Hepatocyte (in vitro differentiated cells): ENCODE data around the gene RAB18. TPM values are rescaled to one million over a fixed set of nuclear protein-coding genes. Genes with fewer than 3 reads are reported as not detected.

Experiments
- DNase-seq: peaks from one replicate; pipeline ENCODE4 v3.0.0-alpha.2; 2016; ENCODE audit warnings: low spot score
- H2AFZ ChIP-seq: fragments of 200-600 bp; sonication (generic); 2 replicates; pipeline ENCODE4 v1.6.0; 2016; ENCODE audit warnings: antibody characterized with exemption, mild to moderate bottlenecking
- H3K27ac ChIP-seq: fragments of 200-600 bp; sonication (generic); 2 replicates; pipeline ENCODE4 v1.5.1; 2016; ENCODE audit warnings: mild to moderate bottlenecking
- H3K27me3 ChIP-seq: fragments of 200-600 bp; sonication (generic); 2 replicates; pipeline ENCODE4 v1.6.1; 2016
- H3K36me3 ChIP-seq: fragments of 200-600 bp; sonication (generic); replicated peaks from 2 replicates; pipeline ENCODE4 v1.5.1; 2016; ENCODE audit warnings: low read depth; ENCODE audit not compliant: insufficient read depth
- H3K4me1 ChIP-seq: fragments of 200-600 bp; sonication (generic); 2 replicates; pipeline ENCODE4 v1.5.1; 2016; ENCODE audit warnings: mild to moderate bottlenecking, moderate library complexity; ENCODE audit not compliant: insufficient read depth
- H3K4me2 ChIP-seq: fragments of 200-600 bp; sonication (generic); 2 replicates; pipeline ENCODE4 v1.6.0; 2016
- H3K4me3 ChIP-seq: fragments of 200-600 bp; sonication (generic); 2 replicates; pipeline ENCODE4 v1.5.1; 2016; ENCODE audit warnings: mild to moderate bottlenecking
- H3K79me2 ChIP-seq: fragments of 200-600 bp; sonication (generic); 2 replicates; pipeline ENCODE4 v1.6.0; 2017; ENCODE audit warnings: mild to moderate bottlenecking
- H3K9me2 ChIP-seq: fragments of 200-600 bp; sonication (generic); replicated peaks from 2 replicates; pipeline ENCODE4 v1.6.0; 2017; ENCODE audit warnings: mild to moderate bottlenecking; ENCODE audit not compliant: insufficient read depth
- H3K9me3 ChIP-seq: fragments of 200-600 bp; sonication (generic); 2 replicates; pipeline ENCODE4 v1.5.1; 2016; ENCODE audit warnings: low read depth, mild to moderate bottlenecking
- H4K20me1 ChIP-seq: fragments of 200-600 bp; sonication (generic); 2 replicates; pipeline ENCODE4 v1.6.0; 2016; ENCODE audit warnings: mild to moderate bottlenecking; ENCODE audit not compliant: insufficient read depth, poor library complexity, severe bottlenecking
- EZH2 ChIP-seq: fragments of 200-600 bp; sonication (generic); IDR thresholded peaks from 2 replicates; pipeline ENCODE4 v1.6.1; 2016; ENCODE audit warnings: antibody characterized with exemption, mild to moderate bottlenecking, borderline replicate concordance
- EZH2phosphoT487 ChIP-seq: fragments of 200-600 bp; sonication (generic); IDR thresholded peaks from one replicate; pipeline ENCODE4 v1.6.1; 2018; ENCODE audit warnings: antibody characterized with exemption, mild to moderate bottlenecking, low read depth, moderate library complexity; ENCODE audit not compliant: unreplicated experiment, severe bottlenecking
- WGBS: methylation state at CpG from one replicate; pipeline ENCODE4 v1.1.6; 2016; ENCODE audit warnings: low lambda C conversion rate; ENCODE audit errors: missing lambda C conversion rate; 5-methylcytosine and 5-hydroxymethylcytosine counted together
- polyA plus RNA-seq: library from polyadenylated mRNA; unstranded; fragments of >200 nt; fragmentation: Nextera tagmentation; extraction: Ambion mirVana; gene quantifications from 2 replicates; pipeline ENCODE4 v1.2.1, GENCODE V29; 2016
- total RNA-seq: library from RNA; depleted of rRNA; stranded (reverse); fragments of >200 nt; gene quantifications from 2 replicates; pipeline ENCODE4 v1.2.3, GENCODE V29; 2014
- TF ChIP-seq, protein P1 (sequence below): fragments of 200-600 bp; sonication (generic); IDR thresholded peaks from 2 replicates; pipeline ENCODE4 v1.5.1; 2016; ENCODE audit warnings: antibody characterized with exemption, mild to moderate bottlenecking; ENCODE audit not compliant: poor library complexity

RAB18 gene
- total and polyA plus RNA-seq, 2 experiments from 2014 or later: 88.5 to 132 TPM

DNA sequence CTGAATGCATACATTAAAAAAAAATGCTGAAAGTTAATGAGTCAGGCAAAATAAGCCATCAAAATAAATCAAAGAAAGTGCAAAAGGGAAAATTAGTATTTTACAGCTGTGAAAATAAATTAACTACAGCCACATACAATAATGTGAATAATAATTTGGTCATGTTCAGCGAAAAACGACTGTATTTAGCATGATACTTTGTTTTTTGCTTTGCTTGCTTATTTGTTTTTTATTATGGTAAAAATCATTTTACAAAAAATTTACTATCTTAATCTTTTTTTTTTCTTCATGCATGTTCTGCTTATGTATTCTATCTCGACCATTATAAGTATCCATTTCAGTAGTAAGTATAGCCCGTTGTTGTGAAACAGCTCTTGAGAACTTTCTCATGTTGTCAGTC lies 77.1 kb downstream of the RAB18 start:
- H4K20me1 ChIP-seq: no peaks in the 10 kb centered on the region
- H3K36me3 ChIP-seq: no peaks in the 10 kb centered on the region
- no peak overlapping the region for H3K4me2 ChIP-seq
- no peaks in the 10 kb centered on the region for H3K9me2 ChIP-seq
- H3K79me2 ChIP-seq: no peaks in the 10 kb centered on the region
- DNase-seq: no peak
- TF ChIP-seq EZH2: no peak
- TF ChIP-seq, protein P1, sequence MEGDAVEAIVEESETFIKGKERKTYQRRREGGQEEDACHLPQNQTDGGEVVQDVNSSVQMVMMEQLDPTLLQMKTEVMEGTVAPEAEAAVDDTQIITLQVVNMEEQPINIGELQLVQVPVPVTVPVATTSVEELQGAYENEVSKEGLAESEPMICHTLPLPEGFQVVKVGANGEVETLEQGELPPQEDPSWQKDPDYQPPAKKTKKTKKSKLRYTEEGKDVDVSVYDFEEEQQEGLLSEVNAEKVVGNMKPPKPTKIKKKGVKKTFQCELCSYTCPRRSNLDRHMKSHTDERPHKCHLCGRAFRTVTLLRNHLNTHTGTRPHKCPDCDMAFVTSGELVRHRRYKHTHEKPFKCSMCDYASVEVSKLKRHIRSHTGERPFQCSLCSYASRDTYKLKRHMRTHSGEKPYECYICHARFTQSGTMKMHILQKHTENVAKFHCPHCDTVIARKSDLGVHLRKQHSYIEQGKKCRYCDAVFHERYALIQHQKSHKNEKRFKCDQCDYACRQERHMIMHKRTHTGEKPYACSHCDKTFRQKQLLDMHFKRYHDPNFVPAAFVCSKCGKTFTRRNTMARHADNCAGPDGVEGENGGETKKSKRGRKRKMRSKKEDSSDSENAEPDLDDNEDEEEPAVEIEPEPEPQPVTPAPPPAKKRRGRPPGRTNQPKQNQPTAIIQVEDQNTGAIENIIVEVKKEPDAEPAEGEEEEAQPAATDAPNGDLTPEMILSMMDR: no peak
- TF ChIP-seq EZH2phosphoT487: no peak
- no peaks in the 10 kb centered on the region for H3K27me3 ChIP-seq
- H3K4me1 ChIP-seq: no peaks in the 10 kb centered on the region
- H3K4me3 ChIP-seq: no peak overlapping the region
- no peak overlapping the region for H2AFZ ChIP-seq
- H3K9me3 ChIP-seq: no peaks in the 10 kb centered on the region
- 83% methylated on average over 4 of the region's 4 CpGs for WGBS
- H3K27ac ChIP-seq: no peak overlapping the region

DNA sequence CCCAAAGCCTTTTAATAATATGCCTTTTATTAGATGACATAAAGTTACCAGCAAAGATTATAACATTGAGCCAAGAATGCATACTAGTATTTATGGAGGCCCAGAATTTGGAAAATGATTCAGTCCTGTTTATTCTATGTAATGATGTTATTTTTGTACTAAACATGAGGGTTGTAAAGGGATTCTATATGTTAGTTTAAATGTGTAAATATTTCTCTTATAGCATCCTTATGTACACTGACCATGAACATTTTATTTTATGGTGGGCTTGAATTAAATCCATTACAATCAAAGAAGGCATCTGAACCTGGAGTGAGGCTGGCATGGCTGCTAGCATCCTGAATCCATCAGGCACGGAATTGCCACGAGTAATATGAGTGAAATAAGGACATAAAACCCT lies 80.2 kb downstream of the RAB18 start:
- no peaks in the 10 kb centered on the region for H3K4me1 ChIP-seq
- no peaks in the 10 kb centered on the region for H3K27me3 ChIP-seq
- no peak overlapping the region for H3K27ac ChIP-seq
- no peaks in the 10 kb centered on the region for H3K9me2 ChIP-seq
- H3K79me2 ChIP-seq: no peaks in the 10 kb centered on the region
- TF ChIP-seq EZH2phosphoT487 (peak; percentile 99), EZH2 (no peak)
- no peak overlapping the region for H3K4me3 ChIP-seq
- H3K36me3 ChIP-seq: no peaks in the 10 kb centered on the region
- 50% methylated on average over 2 of the region's 2 CpGs for WGBS
- no peaks in the 10 kb centered on the region for H3K9me3 ChIP-seq
- no peak overlapping the region for H2AFZ ChIP-seq
- H3K4me2 ChIP-seq: no peak overlapping the region
- DNase-seq: no peak
- H4K20me1 ChIP-seq: no peaks in the 10 kb centered on the region

Other genes starting within 250 kb of the RAB18 start
- gene MKX, start 241.5 kb downstream of the RAB18 start, total RNA-seq: 0.72 and 0.90 TPM in 2 replicates
- 0.10 and 0.94 TPM in 2 replicates for gene MKX, start 241.5 kb downstream of the RAB18 start, polyA plus RNA-seq